ENCODE data around the gene LDLRAD4. TPM values are rescaled to one million over a fixed set of nuclear protein-coding genes. Genes with fewer than 3 reads are reported as not detected.
A peak's percentile ranks its signal among the peaks of the same experiment; 100 is the strongest.

LDLRAD4 gene
- total RNA-seq, 1 donor from 2014 or later: 30.5 TPM

DNA sequence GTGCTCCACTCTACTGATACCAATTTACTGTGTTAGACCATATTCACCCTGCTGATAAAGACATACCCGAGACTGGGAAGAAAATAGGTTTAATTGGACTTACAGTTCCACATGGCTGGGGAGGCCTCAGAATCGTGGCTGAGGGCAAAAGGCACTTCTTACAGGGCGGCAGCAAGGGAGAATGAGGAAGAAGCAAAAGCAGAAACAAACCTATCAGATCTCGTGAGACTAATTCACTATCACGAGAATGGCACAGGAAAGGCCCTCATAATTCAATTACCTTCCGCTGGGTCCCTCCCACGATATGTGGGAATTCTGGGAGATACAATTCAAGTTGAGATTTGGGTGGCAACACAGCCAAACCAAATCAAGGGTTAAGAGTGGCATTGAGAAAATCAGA lies 65.2 kb downstream of the LDLRAD4 start:
- peaks cover 33% of the 10 kb centered on the region for H3K36me3 Mint-ChIP-seq (ENCODE audit: low read depth)
- peaks cover 76% of the 10 kb centered on the region for H3K4me1 Mint-ChIP-seq (ENCODE audit: low read depth)
- no peaks in the 10 kb centered on the region for H3K27me3 Mint-ChIP-seq (ENCODE audit: low read depth)
- peaks cover 11% of the 10 kb centered on the region for H3K9me3 Mint-ChIP-seq
- H3K27ac Mint-ChIP-seq: no peak overlapping the region
- DNase-seq (ENCODE audit: low spot score): no peak
- intact Hi-C loops (cut with micrococcal nuclease): no loop called here
- no peak overlapping the region for H3K4me3 Mint-ChIP-seq (ENCODE audit: low read depth)

DNA sequence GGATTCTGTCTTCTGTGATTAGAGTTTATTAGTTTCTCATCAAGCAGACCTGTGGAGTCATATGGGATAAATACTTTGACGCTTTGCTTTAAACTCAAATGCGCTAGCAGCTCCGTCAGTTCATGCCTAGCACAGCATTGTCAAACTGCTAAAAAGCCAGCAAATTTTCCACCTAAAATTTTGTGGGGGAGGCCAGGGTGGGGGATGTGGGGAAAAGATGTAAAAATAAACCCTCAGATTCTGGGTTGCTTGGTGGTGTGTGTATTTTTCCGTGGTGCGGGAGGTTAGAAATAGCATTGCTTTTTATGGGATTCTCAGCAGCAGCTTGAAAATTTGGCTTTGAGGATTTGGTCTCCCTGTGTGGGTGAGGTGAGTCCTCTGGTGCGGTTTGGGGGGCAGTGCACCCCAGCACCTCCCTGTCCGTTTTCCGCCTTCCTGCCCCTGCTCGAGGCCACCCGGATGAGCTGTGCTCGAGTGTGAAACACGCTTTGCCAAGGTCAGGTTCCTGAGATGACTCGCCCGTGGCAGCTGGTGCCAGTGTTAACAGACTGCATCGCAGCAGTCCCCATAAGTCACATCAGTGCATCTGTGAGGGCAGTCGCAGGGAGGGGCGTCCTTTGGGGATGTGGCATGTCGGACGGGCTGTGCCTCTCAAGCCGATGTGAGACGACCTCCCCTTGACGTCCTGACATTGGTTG lies 65.9 kb downstream of the LDLRAD4 start:
- H3K27me3 Mint-ChIP-seq (ENCODE audit: low read depth): no peaks in the 10 kb centered on the region

DNA sequence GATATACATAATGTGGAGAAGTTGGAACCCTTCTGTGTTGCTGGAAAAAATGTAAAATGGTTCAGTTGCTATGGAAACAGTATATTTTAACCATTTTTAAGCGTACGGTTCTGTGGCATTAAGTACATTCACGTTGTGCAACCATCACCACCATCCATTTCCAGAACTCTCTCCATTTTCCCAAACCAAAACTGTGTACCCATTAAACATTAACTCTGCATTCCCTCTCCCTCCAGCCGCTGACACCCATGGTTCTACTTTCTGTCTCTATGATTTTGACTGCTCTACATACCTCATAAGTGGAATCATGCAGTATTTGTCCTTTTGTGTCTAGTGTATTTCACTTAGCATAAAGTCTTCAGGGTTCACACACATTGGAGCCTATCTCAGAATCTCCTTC lies 67.3 kb downstream of the LDLRAD4 start:
- intact Hi-C loops (cut with micrococcal nuclease): no loop called here
- no peak overlapping the region for H3K4me3 Mint-ChIP-seq (ENCODE audit: low read depth)
- DNase-seq (ENCODE audit: low spot score): no peak
- H3K27me3 Mint-ChIP-seq (ENCODE audit: low read depth): no peaks in the 10 kb centered on the region
- peaks cover 6% of the 10 kb centered on the region for H3K9me3 Mint-ChIP-seq
- no peak overlapping the region for H3K27ac Mint-ChIP-seq
- H3K4me1 Mint-ChIP-seq (ENCODE audit: low read depth): peaks cover 74% of the 10 kb centered on the region
- peaks cover 21% of the 10 kb centered on the region for H3K36me3 Mint-ChIP-seq (ENCODE audit: low read depth)

More for the DNA sequence above, 65.9 kb downstream of the LDLRAD4 start:
- intact Hi-C loops (cut with micrococcal nuclease): no loop called here
- peaks cover 74% of the 10 kb centered on the region for H3K4me1 Mint-ChIP-seq (ENCODE audit: low read depth)
- H3K9me3 Mint-ChIP-seq: peaks cover 6% of the 10 kb centered on the region
- peak overlapping the region; percentile 23 for H3K27ac Mint-ChIP-seq
- H3K36me3 Mint-ChIP-seq (ENCODE audit: low read depth): peaks cover 26% of the 10 kb centered on the region
- no peak overlapping the region for H3K4me3 Mint-ChIP-seq (ENCODE audit: low read depth)
- DNase-seq (ENCODE audit: low spot score): no peak

DNA sequence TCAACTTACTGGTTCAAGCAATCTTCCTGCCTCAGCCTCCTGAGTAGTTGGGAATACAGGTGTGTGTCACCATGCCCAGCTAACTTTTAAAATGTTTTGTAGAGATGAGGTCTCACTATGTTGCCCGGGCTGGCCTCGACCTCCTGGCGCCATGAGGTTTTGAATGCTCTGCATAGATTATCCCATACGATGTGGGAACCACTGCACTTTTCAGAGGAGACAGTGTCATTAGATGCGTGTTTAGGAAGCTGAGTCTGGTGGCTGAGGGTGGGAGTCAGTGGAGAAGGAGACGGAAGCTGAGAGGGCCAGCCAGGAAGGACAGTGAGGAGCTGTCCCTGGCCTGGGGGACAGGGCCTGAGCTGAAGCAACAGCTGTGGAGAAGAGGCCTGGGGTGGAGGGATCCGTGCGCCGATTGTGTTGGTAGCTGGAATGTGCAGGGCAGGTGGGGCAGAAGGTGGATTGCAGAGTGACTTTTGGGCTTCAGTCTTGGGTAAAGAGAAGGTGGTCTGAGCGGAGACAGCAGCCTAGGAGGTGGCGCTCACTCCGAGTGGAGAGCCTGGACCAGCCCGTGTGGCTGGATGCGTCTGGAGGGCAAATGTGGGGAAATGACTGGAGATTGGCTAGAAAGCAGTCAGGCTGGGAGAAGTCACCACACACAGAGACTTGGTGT lies 68.0 kb downstream of the LDLRAD4 start:
- no peak for DNase-seq (ENCODE audit: low spot score)
- Mint-ChIP-seq H3K27me3 (ENCODE audit: low read depth) (no peaks in the 10 kb centered on the region), H3K4me3 (ENCODE audit: low read depth) (no peak overlapping the region), H3K9me3 (peaks cover 6% of the 10 kb centered on the region), H3K4me1 (ENCODE audit: low read depth) (peaks cover 80% of the 10 kb centered on the region), H3K27ac (no peak overlapping the region), H3K36me3 (ENCODE audit: low read depth) (peaks cover 17% of the 10 kb centered on the region)
- intact Hi-C loops (cut with micrococcal nuclease): no loop called here

DNA sequence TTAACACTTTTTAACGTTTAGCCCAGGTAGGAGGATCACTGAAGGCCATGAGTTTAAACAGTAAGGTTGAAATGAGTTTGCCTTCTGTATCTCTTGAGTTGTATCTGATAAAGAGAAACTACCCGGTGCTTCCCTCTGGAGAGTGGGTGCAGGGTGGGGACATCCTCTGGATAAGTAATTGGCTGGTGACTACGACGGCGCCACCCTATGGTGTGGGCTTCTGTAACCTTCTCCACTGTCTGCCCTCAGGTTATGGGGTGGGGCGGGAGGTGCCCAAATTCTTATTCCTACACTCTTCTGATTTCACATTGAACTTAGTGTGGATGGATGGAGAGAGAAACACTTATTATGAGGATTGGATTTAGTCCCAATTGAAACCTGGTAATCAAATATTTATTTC lies 68.8 kb downstream of the LDLRAD4 start:
- Mint-ChIP-seq H3K36me3 (ENCODE audit: low read depth) (peaks cover 10% of the 10 kb centered on the region), H3K27me3 (ENCODE audit: low read depth) (no peaks in the 10 kb centered on the region), H3K9me3 (no peaks in the 10 kb centered on the region), H3K4me1 (ENCODE audit: low read depth) (peaks cover 76% of the 10 kb centered on the region), H3K4me3 (ENCODE audit: low read depth) (no peak overlapping the region), H3K27ac (no peak overlapping the region)
- intact Hi-C loops (cut with micrococcal nuclease): no loop called here
- no peak for DNase-seq (ENCODE audit: low spot score)

DNA sequence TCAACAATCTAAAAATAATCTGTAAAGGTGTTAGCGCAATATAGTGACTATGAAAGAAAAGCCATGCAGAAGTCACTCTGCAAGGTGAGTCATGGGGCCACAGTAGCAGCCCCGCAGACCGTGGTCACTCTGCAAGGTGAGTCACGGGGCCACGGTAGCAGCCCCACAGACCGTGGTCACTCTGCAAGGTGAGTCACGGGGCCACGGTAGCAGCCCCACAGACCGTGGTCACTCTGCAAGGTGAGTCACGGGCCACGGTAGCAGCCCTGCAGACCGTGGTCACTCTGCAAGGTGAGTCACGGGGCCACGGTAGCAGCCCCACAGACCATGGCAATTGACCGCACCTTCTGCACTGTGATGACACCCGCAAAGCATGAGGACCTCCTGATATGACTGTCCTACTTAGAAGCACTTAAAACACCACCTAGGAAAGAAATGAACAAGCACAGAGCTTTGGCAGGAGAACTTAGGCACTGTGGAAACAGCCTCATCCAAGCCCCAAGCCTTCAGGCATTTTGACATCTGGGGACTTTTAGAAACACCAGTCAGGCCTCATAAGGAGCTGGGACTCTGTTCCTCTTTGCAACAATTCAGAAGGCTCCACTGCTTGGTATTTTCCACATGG lies 70.1 kb downstream of the LDLRAD4 start:
- no peak for DNase-seq (ENCODE audit: low spot score)
- Mint-ChIP-seq H3K4me3 (ENCODE audit: low read depth) (no peak overlapping the region), H3K4me1 (ENCODE audit: low read depth) (peaks cover 64% of the 10 kb centered on the region), H3K36me3 (ENCODE audit: low read depth) (peaks cover under 1% of the 10 kb centered on the region), H3K27me3 (ENCODE audit: low read depth) (no peaks in the 10 kb centered on the region), H3K27ac (peak overlapping the region; percentile 64), H3K9me3 (no peaks in the 10 kb centered on the region)
- intact Hi-C loops (cut with micrococcal nuclease): no loop called here

DNA sequence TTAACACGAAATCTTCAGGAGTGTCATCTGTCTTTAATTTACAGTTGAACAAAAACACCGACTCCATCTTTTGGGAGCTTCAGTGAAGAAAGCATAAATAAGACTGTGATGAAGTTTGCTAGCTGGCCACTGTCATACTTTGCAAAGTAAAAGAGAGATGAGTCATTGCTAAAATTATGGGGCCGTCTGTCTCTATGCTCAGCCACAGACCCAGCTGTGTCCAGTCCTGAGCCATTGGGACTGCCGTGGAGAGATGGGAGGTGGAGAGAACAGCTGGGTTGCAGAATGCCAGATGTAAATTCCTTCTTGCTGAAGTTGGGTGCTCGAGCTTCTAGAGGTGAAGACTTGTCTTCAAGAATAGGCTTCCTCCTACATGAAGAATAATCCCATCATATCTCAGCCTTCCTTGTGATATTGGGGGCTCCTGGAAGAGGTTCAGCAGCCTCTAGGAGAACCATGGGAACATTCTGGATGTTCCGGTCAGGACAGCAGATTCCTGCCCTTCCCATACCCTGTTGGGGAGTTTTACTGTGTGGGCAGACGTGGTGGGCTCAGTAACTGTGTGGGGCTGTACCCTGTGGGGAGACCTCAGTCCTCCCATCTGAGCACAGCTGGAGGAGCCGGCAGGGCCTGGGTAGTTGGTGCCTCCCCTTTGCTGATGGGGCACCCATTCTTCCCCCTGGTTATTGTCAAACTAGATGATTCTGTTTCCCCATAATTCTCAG lies 71.1 kb downstream of the LDLRAD4 start:
- Mint-ChIP-seq H3K27me3 (ENCODE audit: low read depth) (no peaks in the 10 kb centered on the region), H3K4me1 (ENCODE audit: low read depth) (peaks cover 55% of the 10 kb centered on the region), H3K36me3 (ENCODE audit: low read depth) (no peaks in the 10 kb centered on the region), H3K27ac (peak overlapping the region; percentile 64), H3K9me3 (no peaks in the 10 kb centered on the region), H3K4me3 (ENCODE audit: low read depth) (no peak overlapping the region)
- no peak for DNase-seq (ENCODE audit: low spot score)
- intact Hi-C loops (cut with micrococcal nuclease): loop anchor here (1.0 to 5.0 kb wide), 3 partner anchors 23 to 148 kb away; no protein-coding TSS in a partner anchor

DNA sequence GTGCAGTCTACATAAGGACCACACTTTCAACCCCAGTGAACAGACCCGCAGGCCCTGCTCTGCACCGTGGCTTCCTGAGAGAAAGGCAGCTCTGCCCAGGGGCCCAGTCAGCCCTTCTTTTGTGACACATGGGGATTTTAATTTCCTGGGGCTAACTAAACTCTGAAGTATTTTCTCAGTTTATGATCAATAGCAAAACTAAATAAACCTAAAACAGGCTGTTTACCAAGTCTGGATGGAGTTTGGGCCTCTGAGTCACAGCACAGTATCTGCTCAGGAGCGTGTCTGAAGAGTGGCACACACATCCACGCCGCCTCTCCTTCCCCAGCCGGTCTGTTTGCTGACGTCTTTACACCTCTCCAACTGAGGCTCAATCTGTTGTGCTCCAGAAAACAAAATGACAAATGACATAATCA lies 72.3 kb downstream of the LDLRAD4 start:
- Mint-ChIP-seq H3K36me3 (ENCODE audit: low read depth) (no peaks in the 10 kb centered on the region), H3K27me3 (ENCODE audit: low read depth) (no peaks in the 10 kb centered on the region), H3K4me1 (ENCODE audit: low read depth) (peaks cover 53% of the 10 kb centered on the region), H3K27ac (peak overlapping the region; percentile 79), H3K4me3 (ENCODE audit: low read depth) (no peak overlapping the region), H3K9me3 (no peaks in the 10 kb centered on the region)
- DNase-seq (ENCODE audit: low spot score): no peak
- intact Hi-C loops (cut with micrococcal nuclease): loop anchor here (1.0 to 5.0 kb wide), 5 partner anchors 25 to 146 kb away; no protein-coding TSS in a partner anchor

DNA sequence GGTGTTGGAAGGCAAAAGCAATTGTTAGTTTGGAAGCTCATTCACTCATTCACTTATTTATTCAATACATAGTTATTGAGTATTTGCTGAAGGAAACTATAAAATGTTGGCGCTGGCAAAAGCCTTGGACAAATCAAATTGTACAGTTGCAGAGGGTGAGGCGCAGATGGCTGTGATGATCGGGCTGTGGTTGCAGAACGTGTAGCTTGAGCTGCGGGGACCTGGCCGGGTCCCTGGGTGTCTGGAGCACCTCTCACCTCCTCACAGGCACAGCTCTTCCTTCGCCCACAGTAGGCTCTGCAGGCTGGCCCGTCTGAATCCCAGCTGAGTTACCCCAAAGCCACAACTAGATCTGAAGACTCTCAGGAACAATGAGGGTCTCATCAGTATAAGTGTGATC lies 72.7 kb downstream of the LDLRAD4 start:
- intact Hi-C loops (cut with micrococcal nuclease): loop anchor here (1.0 to 5.0 kb wide), 4 partner anchors 28 to 146 kb away; no protein-coding TSS in a partner anchor
- Mint-ChIP-seq H3K36me3 (ENCODE audit: low read depth) (no peaks in the 10 kb centered on the region), H3K4me3 (ENCODE audit: low read depth) (no peak overlapping the region), H3K4me1 (ENCODE audit: low read depth) (peaks cover 50% of the 10 kb centered on the region), H3K27ac (peak overlapping the region; percentile 79), H3K9me3 (no peaks in the 10 kb centered on the region), H3K27me3 (ENCODE audit: low read depth) (no peaks in the 10 kb centered on the region)
- no peak for DNase-seq (ENCODE audit: low spot score)

DNA sequence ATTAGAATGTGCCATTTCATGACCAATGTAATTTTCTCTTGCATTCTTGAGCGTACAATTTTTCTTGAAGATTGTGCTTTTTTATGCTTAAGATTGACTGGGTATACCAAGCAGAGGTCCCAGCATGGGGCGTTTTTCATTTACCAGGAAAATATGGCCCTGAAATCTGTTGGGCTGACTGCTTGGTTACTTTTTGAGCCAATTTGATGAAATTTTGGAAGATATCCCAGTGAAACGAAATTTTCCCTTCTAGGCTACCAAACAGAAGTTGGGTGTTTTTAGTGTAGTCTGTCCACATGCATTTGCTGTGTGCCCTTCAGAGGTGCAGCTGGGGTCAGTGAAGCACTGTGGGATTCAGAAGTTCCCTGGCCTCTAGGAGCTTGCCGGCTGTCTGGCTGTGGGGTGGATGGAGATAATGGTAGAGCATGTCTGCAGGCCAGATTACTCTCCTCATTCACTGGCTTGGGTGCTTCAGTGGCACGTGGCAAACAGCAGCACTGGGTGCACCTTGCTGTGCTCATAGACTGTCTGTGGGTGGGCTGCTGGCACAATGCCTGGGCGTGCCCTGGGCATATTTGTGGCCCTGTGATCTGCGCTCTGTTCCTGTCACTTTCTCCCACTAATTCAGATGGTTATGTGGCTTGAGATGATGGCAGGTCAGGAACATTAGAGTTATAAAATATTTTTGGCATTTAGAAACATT lies 73.3 kb downstream of the LDLRAD4 start:
- intact Hi-C loops (cut with micrococcal nuclease): loop anchor here (1.0 to 5.0 kb wide), 4 partner anchors 27 to 145 kb away; no protein-coding TSS in a partner anchor

DNA sequence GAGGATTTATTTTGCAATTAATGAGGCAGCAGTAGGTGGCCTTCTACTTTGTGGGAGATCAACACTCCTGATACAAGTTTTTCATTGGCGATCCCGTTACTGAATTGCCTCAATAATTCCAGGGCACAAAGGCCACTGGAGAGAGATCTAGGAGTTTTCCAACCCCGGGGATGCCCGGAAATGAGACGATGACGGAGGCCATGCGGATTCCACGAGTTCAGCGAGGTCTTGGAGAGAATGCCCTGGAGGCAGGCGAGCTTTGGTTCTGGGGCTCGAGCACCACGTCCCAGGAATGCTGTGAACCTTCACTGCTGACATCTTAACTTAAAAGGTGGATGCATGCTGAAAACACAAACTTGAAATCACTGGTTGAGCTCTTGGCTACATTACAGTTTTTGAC lies 74.2 kb downstream of the LDLRAD4 start:
- intact Hi-C loops (cut with micrococcal nuclease): loop anchor here (5.0 kb wide), 1 partner anchor 145 kb away; no protein-coding TSS in a partner anchor
- no peak for DNase-seq (ENCODE audit: low spot score)
- no peak overlapping the region for H3K4me3 Mint-ChIP-seq (ENCODE audit: low read depth)
- no peaks in the 10 kb centered on the region for H3K9me3 Mint-ChIP-seq
- H3K4me1 Mint-ChIP-seq (ENCODE audit: low read depth): peaks cover 40% of the 10 kb centered on the region
- no peaks in the 10 kb centered on the region for H3K36me3 Mint-ChIP-seq (ENCODE audit: low read depth)
- no peaks in the 10 kb centered on the region for H3K27me3 Mint-ChIP-seq (ENCODE audit: low read depth)
- no peak overlapping the region for H3K27ac Mint-ChIP-seq

More for the DNA sequence above, 73.3 kb downstream of the LDLRAD4 start:
- Mint-ChIP-seq H3K27ac (no peak overlapping the region), H3K4me1 (ENCODE audit: low read depth) (peaks cover 45% of the 10 kb centered on the region), H3K4me3 (ENCODE audit: low read depth) (no peak overlapping the region), H3K36me3 (ENCODE audit: low read depth) (no peaks in the 10 kb centered on the region), H3K27me3 (ENCODE audit: low read depth) (no peaks in the 10 kb centered on the region), H3K9me3 (no peaks in the 10 kb centered on the region)
- no peak for DNase-seq (ENCODE audit: low spot score)

DNA sequence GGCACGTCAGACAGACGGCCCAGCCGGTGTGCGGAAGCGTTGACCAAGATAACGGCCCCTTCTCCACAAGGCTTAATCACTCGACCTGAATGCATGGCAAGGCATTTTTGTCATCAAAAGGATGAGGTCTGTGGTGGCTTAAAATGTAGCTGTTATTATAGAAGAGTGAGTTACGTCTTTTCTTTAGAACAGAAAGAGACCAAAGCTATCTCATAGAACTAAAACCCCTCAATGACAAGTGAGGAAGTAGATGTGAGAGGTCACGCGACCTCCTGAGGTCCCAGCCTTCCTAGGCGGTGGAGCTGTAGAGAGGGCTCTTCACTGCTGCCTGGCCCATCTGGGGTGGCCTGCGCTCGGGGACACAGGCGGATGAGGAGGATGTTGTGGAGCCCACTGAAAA lies 75.7 kb downstream of the LDLRAD4 start:
- Mint-ChIP-seq H3K36me3 (ENCODE audit: low read depth) (no peaks in the 10 kb centered on the region), H3K27me3 (ENCODE audit: low read depth) (no peaks in the 10 kb centered on the region), H3K27ac (no peak overlapping the region), H3K4me3 (ENCODE audit: low read depth) (no peak overlapping the region), H3K9me3 (no peaks in the 10 kb centered on the region), H3K4me1 (ENCODE audit: low read depth) (peaks cover 30% of the 10 kb centered on the region)
- intact Hi-C loops (cut with micrococcal nuclease): loop anchor here (5.0 kb wide), 1 partner anchor 143 kb away; no protein-coding TSS in a partner anchor
- no peak for DNase-seq (ENCODE audit: low spot score)
